IPS DF 19.7 (cell line): ENCODE data around the gene LRRC4C.

Experiments
- DNase-seq: peaks from one replicate; pipeline ENCODE4 v3.0.0-alpha.2; 2013; ENCODE audit warnings: low read depth, low spot score

LRRC4C gene

GRCh38 chr11:40118026-40118425, 1341.4 kb downstream of the LRRC4C start:
- DNase-seq = no peak

- no peak for DNase-seq
These were observed 1354.4 kb downstream of the LRRC4C start for GRCh38 chr11:40104941-40105550.

GRCh38 chr11:40100781-40101180, 1358.7 kb downstream of the LRRC4C start:
- no peak for DNase-seq

- no peak for DNase-seq
These were observed 1359.3 kb downstream of the LRRC4C start for GRCh38 chr11:40100162-40100553.

- no peak for DNase-seq
These were observed 1359.9 kb downstream of the LRRC4C start for GRCh38 chr11:40099426-40100161.

DNA sequence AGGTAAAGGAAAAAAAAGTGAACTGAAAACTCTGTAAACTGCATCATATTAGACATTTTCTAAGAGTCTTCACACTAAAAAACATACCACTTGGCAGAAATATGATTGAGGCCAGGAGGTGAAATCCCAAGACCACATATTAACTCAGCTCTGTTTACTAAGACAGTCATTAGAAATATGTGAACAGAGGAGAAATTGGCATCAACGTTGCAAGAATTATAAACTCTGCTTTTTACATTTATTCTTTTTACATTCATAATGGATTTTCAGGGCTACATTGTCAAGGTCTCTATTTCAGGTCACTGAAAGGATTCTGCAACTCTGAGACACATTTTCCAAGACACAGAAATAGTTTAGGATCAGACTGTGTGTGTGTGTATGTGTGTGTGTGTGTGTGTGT, 1364.0 kb downstream of the LRRC4C start:
- DNase-seq = no peak

- no peak for DNase-seq
These were observed 1364.5 kb downstream of the LRRC4C start for GRCh38 chr11:40094954-40095353.

GRCh38 chr11:40080434-40080833, 1379.0 kb downstream of the LRRC4C start:
- DNase-seq = no peak
